NCI-H69 (cell line): Measurements from ENCODE around the gene MXRA7.
A peak's percentile ranks its signal among the peaks of the same experiment; 100 is the strongest.
"Not testable (repeated sequence)": the region's sequence is repeated elsewhere in the genome, so short reads cannot be mapped to it uniquely, and the experiment has no call there.

Source experiments
- DNase-seq: peaks from one replicate; lab custom pipeline; 2025; lab: John Stamatoyannopoulos, UW

Gene MXRA7

GRCh38 chr17:76710863-76711611 is at the start of gene MXRA7:
MXRA7 (minus strand) TSS chr17:76710965; CDS start chr17:76710946, 19 bp downstream.
- peak; percentile 90 for DNase-seq

GRCh38 chr17:76758570-76758969 is 47.8 kb upstream of the MXRA7 start:
- DNase-seq: no peak

GRCh38 chr17:76757256-76757655 is 46.5 kb upstream of the MXRA7 start:
- no peak for DNase-seq

GRCh38 chr17:76755285-76755684 is 44.5 kb upstream of the MXRA7 start:
- no peak for DNase-seq

GRCh38 chr17:76753061-76753961 is 42.5 kb upstream of the MXRA7 start:
- no peak for DNase-seq

- no peak for DNase-seq
Measured at GRCh38 chr17:76752006-76752405, 41.2 kb upstream of the MXRA7 start.

- DNase-seq: no peak
Measured at GRCh38 chr17:76751416-76751993, 40.7 kb upstream of the MXRA7 start.

GRCh38 chr17:76748657-76749056 is 37.9 kb upstream of the MXRA7 start:
- no peak for DNase-seq

GRCh38 chr17:76747716-76748363 is 37.1 kb upstream of the MXRA7 start:
- no peak for DNase-seq

GRCh38 chr17:76745785-76746184 is 35.0 kb upstream of the MXRA7 start:
- not testable (repeated sequence) for DNase-seq

- DNase-seq: no peak
Measured at GRCh38 chr17:76744747-76745146, 34.0 kb upstream of the MXRA7 start.

GRCh38 chr17:76742958-76743357 is 32.2 kb upstream of the MXRA7 start:
- no peak for DNase-seq

- no peak for DNase-seq
Measured at GRCh38 chr17:76740329-76741118, 29.8 kb upstream of the MXRA7 start.

GRCh38 chr17:76739568-76740115 is 28.9 kb upstream of the MXRA7 start:
- not testable (repeated sequence) for DNase-seq

GRCh38 chr17:76738468-76738850 is 27.7 kb upstream of the MXRA7 start:
- DNase-seq: peak; percentile 59

- peak; percentile 98 for DNase-seq
Measured at GRCh38 chr17:76737676-76738467, 27.1 kb upstream of the MXRA7 start, which contains the start of gene MFSD11. MFSD11 (plus strand) TSS chr17:76738119; CDS start chr17:76738353, 234 bp downstream.

- DNase-seq: peak; percentile 100
Measured at GRCh38 chr17:76737082-76737675, 26.4 kb upstream of the MXRA7 start, which contains the start of gene SRSF2. SRSF2 (minus strand) TSS chr17:76737331; CDS start chr17:76737160, 171 bp downstream.

GRCh38 chr17:76736349-76737081 is 25.8 kb upstream of the MXRA7 start:
- peak; percentile 88 for DNase-seq
